Activated naive CD4-positive, alpha-beta T cell treated with anti-CD3 and anti-CD28 coated beads, Interleukin-2, amount 10 ng/mL, durations not matched to agents 7 days and 5 days (primary cell): ENCODE measurements around the gene SLC25A51.

Source experiments
- CTCF ChIA-PET: fragments of 350-600 bp; sonication (Branson Sonifier 250); formaldehyde crosslinking; loops from one replicate; lab custom pipeline; 2021; ENCODE audit warnings: antibody characterized with exemption; lab: Charles Lee
- DNase-seq: peaks from one replicate; pipeline ENCODE4 v3.0.0-alpha.2; 2020
- H3K27ac Mint-ChIP-seq: one replicate; pipeline ENCODE4 v1.8.0; 2021; ENCODE audit warnings: mild to moderate bottlenecking, moderate library complexity, mixed read lengths
- H3K27me3 Mint-ChIP-seq: one replicate; pipeline ENCODE4 v1.8.0; 2021; ENCODE audit warnings: mild to moderate bottlenecking, mixed read lengths
- H3K36me3 Mint-ChIP-seq: one replicate; pipeline ENCODE4 v1.8.0; 2021; ENCODE audit warnings: mixed read lengths
- H3K4me1 Mint-ChIP-seq: one replicate; pipeline ENCODE4 v1.8.0; 2021; ENCODE audit warnings: mixed read lengths
- H3K4me3 Mint-ChIP-seq: one replicate; pipeline ENCODE4 v1.8.0; 2021; ENCODE audit warnings: mild to moderate bottlenecking, moderate library complexity, mixed read lengths
- H3K9me3 Mint-ChIP-seq: one replicate; pipeline ENCODE4 v1.8.0; 2021; ENCODE audit warnings: mixed read lengths

SLC25A51 gene

GRCh38 chr9:37943345-37944265, 39.7 kb upstream of the SLC25A51 start:
- Mint-ChIP-seq H3K36me3 (no peaks in the 10 kb centered on the region), H3K27me3 (no peaks in the 10 kb centered on the region), H3K9me3 (no peaks in the 10 kb centered on the region), H3K27ac (no peak overlapping the region), H3K4me1 (no peaks in the 10 kb centered on the region), H3K4me3 (no peak overlapping the region)
- DNase-seq: no peak
- CTCF ChIA-PET: no interaction called here

DNA sequence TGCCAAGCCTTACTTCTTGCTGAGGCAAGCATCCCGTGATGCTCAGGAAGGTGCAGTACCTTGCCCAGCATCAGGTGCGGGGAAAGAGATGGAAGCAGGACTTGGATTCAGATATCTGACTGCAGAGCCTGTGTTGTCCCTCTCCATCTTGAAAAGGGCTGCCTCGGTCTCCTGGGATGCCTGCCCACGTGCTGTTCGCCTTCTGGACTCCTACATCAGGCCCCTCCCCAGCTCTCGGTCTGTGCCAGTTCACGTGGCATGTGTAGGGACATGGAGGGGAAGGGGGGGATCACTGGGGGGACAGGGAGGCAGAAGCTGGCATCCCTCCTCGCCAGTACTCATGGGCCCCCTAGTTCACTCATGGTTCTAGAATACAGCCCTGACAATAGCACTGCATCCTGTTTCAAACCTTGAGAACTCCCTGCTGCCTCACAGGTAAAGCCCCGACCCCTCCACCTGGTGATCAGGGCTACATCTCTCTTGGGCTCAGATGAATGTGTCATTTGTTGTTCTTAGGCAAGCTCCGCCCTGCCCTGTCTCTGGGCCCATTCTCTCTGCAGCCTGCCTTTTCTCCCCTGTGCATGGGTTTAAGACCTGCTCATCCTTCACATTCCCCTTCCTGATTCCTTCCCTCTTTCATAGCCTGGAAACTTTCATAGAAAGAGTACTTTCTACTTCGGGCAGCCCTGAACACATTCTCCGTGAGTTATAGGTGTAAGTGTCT, 38.9 kb upstream of the SLC25A51 start:
- Mint-ChIP-seq H3K9me3 (no peaks in the 10 kb centered on the region), H3K27me3 (no peaks in the 10 kb centered on the region), H3K4me1 (no peaks in the 10 kb centered on the region), H3K36me3 (no peaks in the 10 kb centered on the region), H3K27ac (no peak overlapping the region), H3K4me3 (no peak overlapping the region)
- CTCF ChIA-PET: no interaction called here
- DNase-seq: no peak

GRCh38 chr9:37941253-37941652, 37.3 kb upstream of the SLC25A51 start:
- Mint-ChIP-seq H3K27me3 (no peaks in the 10 kb centered on the region), H3K4me3 (no peak overlapping the region), H3K27ac (no peak overlapping the region), H3K4me1 (no peaks in the 10 kb centered on the region), H3K9me3 (no peaks in the 10 kb centered on the region), H3K36me3 (no peaks in the 10 kb centered on the region)
- CTCF ChIA-PET: interaction anchor here (1.1 kb wide), 1 partner anchor 27 kb away, joined by 4 read pairs; no protein-coding TSS in a partner anchor
- DNase-seq: no peak

GRCh38 chr9:37939575-37940095, 35.7 kb upstream of the SLC25A51 start:
- Mint-ChIP-seq H3K27ac (no peak overlapping the region), H3K36me3 (no peaks in the 10 kb centered on the region), H3K4me3 (no peak overlapping the region), H3K4me1 (no peaks in the 10 kb centered on the region), H3K9me3 (no peaks in the 10 kb centered on the region), H3K27me3 (no peaks in the 10 kb centered on the region)
- no peak for DNase-seq
- CTCF ChIA-PET: interaction anchor here (0.7 kb wide), 1 partner anchor 16 kb away, joined by 3 read pairs; no protein-coding TSS in a partner anchor

GRCh38 chr9:37938121-37938891, 34.4 kb upstream of the SLC25A51 start:
- H3K27ac Mint-ChIP-seq: no peak overlapping the region
- CTCF ChIA-PET: interaction anchor here (0.9 kb wide), 1 partner anchor 13 kb away, joined by 3 read pairs; no protein-coding TSS in a partner anchor

DNA sequence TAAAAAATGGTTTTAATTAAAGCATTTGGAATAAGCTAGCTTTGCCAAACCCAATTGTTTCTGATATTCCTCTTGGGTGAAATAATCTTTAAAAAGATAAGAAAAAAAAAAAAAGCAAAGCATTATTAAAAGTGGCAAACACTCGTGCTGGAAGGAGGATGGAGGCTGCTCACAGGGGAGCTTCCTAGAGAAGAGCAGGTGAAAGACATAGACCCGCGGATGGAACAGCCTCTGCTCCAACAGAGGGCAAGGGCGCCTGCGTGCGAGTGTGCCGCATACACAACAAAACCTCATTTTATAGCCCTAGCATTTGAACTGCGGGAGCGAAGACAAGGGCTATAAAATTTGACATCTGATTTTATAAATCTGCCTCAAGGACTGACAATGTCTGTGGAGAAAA, 33.4 kb upstream of the SLC25A51 start:
- Mint-ChIP-seq H3K27me3 (no peaks in the 10 kb centered on the region), H3K4me3 (no peak overlapping the region), H3K4me1 (no peaks in the 10 kb centered on the region), H3K27ac (no peak overlapping the region), H3K36me3 (no peaks in the 10 kb centered on the region), H3K9me3 (no peaks in the 10 kb centered on the region)
- no peak for DNase-seq
- CTCF ChIA-PET: interaction anchor here (0.9 kb wide), 1 partner anchor 14 kb away, joined by 3 read pairs; no protein-coding TSS in a partner anchor

More at GRCh38 chr9:37938121-37938891, 34.4 kb upstream of the SLC25A51 start:
- H3K9me3 Mint-ChIP-seq: no peaks in the 10 kb centered on the region
- no peaks in the 10 kb centered on the region for H3K27me3 Mint-ChIP-seq
- no peak overlapping the region for H3K4me3 Mint-ChIP-seq
- no peak for DNase-seq
- H3K4me1 Mint-ChIP-seq: no peaks in the 10 kb centered on the region
- no peaks in the 10 kb centered on the region for H3K36me3 Mint-ChIP-seq

GRCh38 chr9:37936965-37937364, 33.0 kb upstream of the SLC25A51 start:
- CTCF ChIA-PET: interaction anchor here (0.9 kb wide), 1 partner anchor 15 kb away, joined by 3 read pairs; no protein-coding TSS in a partner anchor

GRCh38 chr9:37936376-37936775, 32.4 kb upstream of the SLC25A51 start:
- Mint-ChIP-seq H3K27ac (no peak overlapping the region), H3K36me3 (no peaks in the 10 kb centered on the region)
- CTCF ChIA-PET: no interaction called here

More at GRCh38 chr9:37936965-37937364, 33.0 kb upstream of the SLC25A51 start:
- Mint-ChIP-seq H3K9me3 (no peaks in the 10 kb centered on the region), H3K27ac (no peak overlapping the region), H3K4me3 (no peak overlapping the region), H3K36me3 (no peaks in the 10 kb centered on the region), H3K27me3 (no peaks in the 10 kb centered on the region), H3K4me1 (no peaks in the 10 kb centered on the region)
- DNase-seq: no peak

GRCh38 chr9:37935096-37935495, 31.2 kb upstream of the SLC25A51 start:
- no peaks in the 10 kb centered on the region for H3K27me3 Mint-ChIP-seq
- H3K4me3 Mint-ChIP-seq: no peak overlapping the region
- CTCF ChIA-PET: no interaction called here
- H3K27ac Mint-ChIP-seq: no peak overlapping the region
- no peaks in the 10 kb centered on the region for H3K4me1 Mint-ChIP-seq
- H3K36me3 Mint-ChIP-seq: no peaks in the 10 kb centered on the region
- H3K9me3 Mint-ChIP-seq: no peaks in the 10 kb centered on the region
- DNase-seq: no peak

More at GRCh38 chr9:37936376-37936775, 32.4 kb upstream of the SLC25A51 start:
- H3K4me1 Mint-ChIP-seq: no peaks in the 10 kb centered on the region
- no peak overlapping the region for H3K4me3 Mint-ChIP-seq
- no peak for DNase-seq
- no peaks in the 10 kb centered on the region for H3K9me3 Mint-ChIP-seq
- H3K27me3 Mint-ChIP-seq: no peaks in the 10 kb centered on the region

DNA sequence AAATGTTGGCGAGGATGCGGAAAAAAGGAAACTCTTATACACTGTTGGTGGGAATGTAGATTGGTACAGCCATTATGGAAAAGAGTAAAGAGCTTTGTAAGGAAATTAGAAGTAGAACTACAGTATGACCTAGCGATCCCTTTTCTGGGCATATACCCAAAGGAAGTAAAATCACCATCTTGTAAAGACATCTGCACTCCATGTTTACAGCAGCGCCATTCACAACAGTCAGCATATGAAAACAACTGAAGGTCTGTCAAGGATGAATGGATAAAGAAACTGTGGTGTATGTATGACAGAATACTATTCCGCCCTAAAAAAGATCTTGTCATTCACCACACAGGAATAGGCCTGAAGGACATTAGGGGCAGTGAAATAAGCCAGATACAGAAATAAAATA, 27.7 kb upstream of the SLC25A51 start:
- no peak overlapping the region for H3K27ac Mint-ChIP-seq
- no peaks in the 10 kb centered on the region for H3K9me3 Mint-ChIP-seq
- peaks cover 3% of the 10 kb centered on the region for H3K27me3 Mint-ChIP-seq
- CTCF ChIA-PET: no interaction called here
- no peak for DNase-seq
- no peak overlapping the region for H3K4me3 Mint-ChIP-seq
- H3K36me3 Mint-ChIP-seq: no peaks in the 10 kb centered on the region
- peaks cover 7% of the 10 kb centered on the region for H3K4me1 Mint-ChIP-seq

GRCh38 chr9:37929441-37929895, 25.5 kb upstream of the SLC25A51 start:
- no peaks in the 10 kb centered on the region for H3K9me3 Mint-ChIP-seq
- CTCF ChIA-PET: interaction anchor here (1.2 kb wide), 1 partner anchor 16 kb away, joined by 5 read pairs; no protein-coding TSS in a partner anchor
- H3K27me3 Mint-ChIP-seq: peaks cover 3% of the 10 kb centered on the region
- no peak overlapping the region for H3K4me3 Mint-ChIP-seq
- DNase-seq: no peak
- H3K27ac Mint-ChIP-seq: no peak overlapping the region
- no peaks in the 10 kb centered on the region for H3K36me3 Mint-ChIP-seq
- H3K4me1 Mint-ChIP-seq: peaks cover 7% of the 10 kb centered on the region

- no peaks in the 10 kb centered on the region for H3K9me3 Mint-ChIP-seq
- no peak for DNase-seq
- H3K4me1 Mint-ChIP-seq: peaks cover 7% of the 10 kb centered on the region
- H3K27ac Mint-ChIP-seq: no peak overlapping the region
- no peaks in the 10 kb centered on the region for H3K36me3 Mint-ChIP-seq
- H3K4me3 Mint-ChIP-seq: no peak overlapping the region
- CTCF ChIA-PET: interaction anchor here (0.9 to 1.2 kb wide), 2 partner anchors 15 to 16 kb away, joined by 3 to 5 read pairs; no protein-coding TSS in a partner anchor
- H3K27me3 Mint-ChIP-seq: peaks cover 3% of the 10 kb centered on the region
Measured at GRCh38 chr9:37928552-37929430, 24.9 kb upstream of the SLC25A51 start.
